Panc1 (cell line): ENCODE results near the gene SYAP1. TPM values are rescaled to one million over a fixed set of nuclear protein-coding genes. Genes with fewer than 3 reads are reported as not detected.
A peak's percentile ranks its signal among the peaks of the same experiment; 100 is the strongest.

ENCODE experiments used
- ATAC-seq: fragments of 200-7000 bp; cut with Tn5 transposase; 2 replicates; pipeline ENCODE4 v1.9.1; 2020; ENCODE audit warnings: mild to moderate bottlenecking, moderate library complexity
- BruUV-seq: library from RNA; stranded (reverse); fragments of 400-500 nt; replicated peaks from 2 replicates; lab custom pipeline; 2021; lab: Mats Ljungman, UMichigan
- CTCF ChIA-PET: fragments of 300-600 bp; sonication (Branson Sonifier 250); formaldehyde crosslinking; loops from one replicate; lab custom pipeline; 2022; ENCODE audit warnings: antibody characterized with exemption; lab: Charles Lee
- POLR2A ChIA-PET: fragments of 300-600 bp; sonication (Branson Sonifier 250); formaldehyde crosslinking; loops from one replicate; lab custom pipeline; 2022; ENCODE audit warnings: antibody characterized with exemption; lab: Charles Lee
- DNase-seq: peaks from one replicate; pipeline ENCODE4 v3.0.0-alpha.2; 2010; ENCODE audit warnings: low read depth, low spot score
- H3K27ac ChIP-seq: 2 replicates; pipeline ENCODE4 v1.5.1; 2011; ENCODE audit warnings: mild to moderate bottlenecking, low read length, inconsistent platforms
- H3K27me3 ChIP-seq: fragments of 200-500 bp; sonication (Bioruptor generic); 2 replicates; pipeline ENCODE4 v1.6.0; 2014; ENCODE audit warnings: low read length, inconsistent platforms; ENCODE audit not compliant: control insufficient read depth, insufficient read depth
- H3K36me3 ChIP-seq: fragments of 200-500 bp; sonication (Bioruptor generic); 2 replicates; pipeline ENCODE4 v1.5.1; 2014; ENCODE audit warnings: inconsistent platforms, mild to moderate bottlenecking, low read length, moderate library complexity; ENCODE audit not compliant: control insufficient read depth, insufficient read depth
- H3K4me1 ChIP-seq: 2 replicates; pipeline ENCODE4 v1.5.1; 2011; ENCODE audit warnings: inconsistent platforms, mild to moderate bottlenecking, low read length, moderate library complexity; ENCODE audit not compliant: control insufficient read depth, insufficient read depth
- H3K4me3 ChIP-seq, 2 experiments: 2 replicates each; pipeline ENCODE4 v1.5.1; 2011 to 2012; ENCODE audit warnings: low read depth in 2 of 2, low read length in 2 of 2, mild to moderate bottlenecking in 2 of 2, inconsistent platforms in 1 of 2, moderate library complexity in 1 of 2
- H3K9me3 ChIP-seq: fragments of 200-500 bp; sonication (Bioruptor generic); 2 replicates; pipeline ENCODE4 v1.5.1; 2014; ENCODE audit warnings: low read depth, mild to moderate bottlenecking, inconsistent platforms, low read length, moderate library complexity; ENCODE audit not compliant: control insufficient read depth, insufficient read depth
- POLR2AphosphoS5 ChIP-seq: IDR thresholded peaks from 2 replicates; pipeline ENCODE4 v1.6.1; 2012; ENCODE audit warnings: mild to moderate bottlenecking, low read depth, low read length, moderate library complexity
- SIN3A ChIP-seq: IDR thresholded peaks from 2 replicates; pipeline ENCODE4 v1.6.1; 2012; ENCODE audit warnings: low read depth, mild to moderate bottlenecking, low read length, moderate library complexity, borderline replicate concordance; ENCODE audit not compliant: insufficient read depth
- TCF7L2 ChIP-seq: IDR thresholded peaks from 2 replicates; pipeline ENCODE4 v1.6.1; 2011; ENCODE audit warnings: mild to moderate bottlenecking, low read depth, low read length, inconsistent platforms
- in situ Hi-C: cut with HindIII; loops from 2 replicates; pipeline ENCODE4 v1.10.0; 2016; ENCODE audit warnings: low sequenced_read_pairs, low pct_unique_long_range_greater_than_20kb
- intact Hi-C: fragments of 100-400 bp; cut with micrococcal nuclease; formaldehyde crosslinking; loops from one replicate; pipeline ENCODE4 v1.10.0; 2022; ENCODE audit not compliant: unreplicated experiment
- total RNA-seq: library from RNA; stranded (reverse); gene quantifications from one replicate; pipeline ENCODE4 v1.2.1, GENCODE V29; 2021; ENCODE audit not compliant: unreplicated experiment
- TF ChIP-seq, protein P1 (sequence below): fragments of 450-650 bp; IDR thresholded peaks from 2 replicates; pipeline ENCODE4 v1.5.1; 2017; ENCODE audit warnings: mild to moderate bottlenecking
- TF ChIP-seq, protein P2 (sequence below), 2 experiments: IDR thresholded peaks; 2 replicates each; pipeline ENCODE4 v1.6.1; 2011 to 2012; ENCODE audit warnings: low read depth in 2 of 2, control low read depth in 1 of 2, low read length in 1 of 2, mild to moderate bottlenecking in 1 of 2, moderate library complexity in 1 of 2; ENCODE audit not compliant: insufficient read depth in 1 of 2

The SYAP1 gene
- total RNA-seq, 1 experiment from 2014 or later = 23.4 TPM

DNA sequence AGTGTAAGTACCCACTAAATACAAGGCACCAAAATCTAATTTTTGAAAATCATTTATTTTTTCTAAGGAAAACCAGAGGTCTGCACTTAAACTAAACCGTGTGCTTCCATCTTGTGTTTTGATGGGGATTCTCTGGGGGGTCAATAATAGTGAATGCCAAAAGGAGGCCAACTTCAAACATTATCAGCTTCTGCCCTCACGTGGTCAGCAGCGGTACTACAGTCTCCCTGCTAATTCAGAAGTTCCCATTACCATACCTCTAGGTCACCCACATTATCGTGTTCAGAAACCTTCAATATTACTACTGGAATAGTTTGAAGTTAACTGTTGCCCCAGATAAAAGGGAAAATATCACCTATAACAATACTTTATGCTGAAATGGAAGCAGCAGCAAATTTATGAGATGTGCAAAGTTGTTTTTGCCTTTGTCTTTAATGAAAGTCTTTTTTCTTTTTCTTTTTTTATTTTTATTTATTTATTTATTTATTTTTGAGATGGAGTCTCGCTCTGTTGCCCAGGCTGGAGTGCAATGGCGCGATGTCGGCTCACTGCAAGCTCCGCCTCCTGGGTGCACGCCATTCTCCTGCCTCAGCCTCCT is 24.2 kb upstream of the SYAP1 start:
- ChIA-PET CTCF (no interaction called here), POLR2A (no interaction called here)
- ATAC-seq (no peak), DNase-seq (peak; percentile 56)
- no TSS peak for BruUV-seq
- intact Hi-C loops (loop anchor here (10.0 kb wide), 1 partner anchor 570 kb away; the partner anchor contains the start of gene GRPR), in situ Hi-C loops (no loop called here)
- H3K36me3 ChIP-seq = no peaks in the 10 kb centered on the region
- TF ChIP-seq, protein P1, sequence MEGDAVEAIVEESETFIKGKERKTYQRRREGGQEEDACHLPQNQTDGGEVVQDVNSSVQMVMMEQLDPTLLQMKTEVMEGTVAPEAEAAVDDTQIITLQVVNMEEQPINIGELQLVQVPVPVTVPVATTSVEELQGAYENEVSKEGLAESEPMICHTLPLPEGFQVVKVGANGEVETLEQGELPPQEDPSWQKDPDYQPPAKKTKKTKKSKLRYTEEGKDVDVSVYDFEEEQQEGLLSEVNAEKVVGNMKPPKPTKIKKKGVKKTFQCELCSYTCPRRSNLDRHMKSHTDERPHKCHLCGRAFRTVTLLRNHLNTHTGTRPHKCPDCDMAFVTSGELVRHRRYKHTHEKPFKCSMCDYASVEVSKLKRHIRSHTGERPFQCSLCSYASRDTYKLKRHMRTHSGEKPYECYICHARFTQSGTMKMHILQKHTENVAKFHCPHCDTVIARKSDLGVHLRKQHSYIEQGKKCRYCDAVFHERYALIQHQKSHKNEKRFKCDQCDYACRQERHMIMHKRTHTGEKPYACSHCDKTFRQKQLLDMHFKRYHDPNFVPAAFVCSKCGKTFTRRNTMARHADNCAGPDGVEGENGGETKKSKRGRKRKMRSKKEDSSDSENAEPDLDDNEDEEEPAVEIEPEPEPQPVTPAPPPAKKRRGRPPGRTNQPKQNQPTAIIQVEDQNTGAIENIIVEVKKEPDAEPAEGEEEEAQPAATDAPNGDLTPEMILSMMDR = peak; percentile 83
- TF ChIP-seq SIN3A = no peak
- H3K4me1 ChIP-seq = no peaks in the 10 kb centered on the region
- no peak overlapping the region for H3K4me3 ChIP-seq
- H3K27me3 ChIP-seq = no peaks in the 10 kb centered on the region
- no peak overlapping the region for H3K27ac ChIP-seq
- no peaks in the 10 kb centered on the region for H3K9me3 ChIP-seq

DNA sequence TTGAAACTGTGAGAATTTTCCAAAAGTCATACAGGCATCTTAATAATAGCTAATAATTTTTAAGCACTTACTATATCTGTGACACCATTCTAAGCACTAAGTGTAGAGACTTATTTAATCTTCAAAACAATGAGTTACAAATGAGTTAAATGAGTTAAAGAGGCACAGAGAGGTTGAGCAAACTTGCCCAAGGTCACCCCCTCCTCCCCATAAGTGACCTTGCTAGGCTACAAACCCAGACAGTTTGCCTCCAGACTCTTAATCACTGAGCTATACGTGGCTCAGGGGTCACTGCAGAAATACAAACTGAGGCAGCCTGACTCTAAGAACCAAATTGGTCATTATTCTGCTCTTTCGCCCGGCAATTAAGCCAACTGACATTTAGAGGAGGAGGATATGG is 22.5 kb upstream of the SYAP1 start:
- H3K27ac ChIP-seq = no peak overlapping the region
- no peaks in the 10 kb centered on the region for H3K27me3 ChIP-seq
- CTCF ChIA-PET = no interaction called here
- ATAC-seq (no peak), DNase-seq (no peak)
- TF ChIP-seq POLR2AphosphoS5 (no peak), TCF7L2 (no peak), SIN3A (no peak)
- TF ChIP-seq, protein P2, sequence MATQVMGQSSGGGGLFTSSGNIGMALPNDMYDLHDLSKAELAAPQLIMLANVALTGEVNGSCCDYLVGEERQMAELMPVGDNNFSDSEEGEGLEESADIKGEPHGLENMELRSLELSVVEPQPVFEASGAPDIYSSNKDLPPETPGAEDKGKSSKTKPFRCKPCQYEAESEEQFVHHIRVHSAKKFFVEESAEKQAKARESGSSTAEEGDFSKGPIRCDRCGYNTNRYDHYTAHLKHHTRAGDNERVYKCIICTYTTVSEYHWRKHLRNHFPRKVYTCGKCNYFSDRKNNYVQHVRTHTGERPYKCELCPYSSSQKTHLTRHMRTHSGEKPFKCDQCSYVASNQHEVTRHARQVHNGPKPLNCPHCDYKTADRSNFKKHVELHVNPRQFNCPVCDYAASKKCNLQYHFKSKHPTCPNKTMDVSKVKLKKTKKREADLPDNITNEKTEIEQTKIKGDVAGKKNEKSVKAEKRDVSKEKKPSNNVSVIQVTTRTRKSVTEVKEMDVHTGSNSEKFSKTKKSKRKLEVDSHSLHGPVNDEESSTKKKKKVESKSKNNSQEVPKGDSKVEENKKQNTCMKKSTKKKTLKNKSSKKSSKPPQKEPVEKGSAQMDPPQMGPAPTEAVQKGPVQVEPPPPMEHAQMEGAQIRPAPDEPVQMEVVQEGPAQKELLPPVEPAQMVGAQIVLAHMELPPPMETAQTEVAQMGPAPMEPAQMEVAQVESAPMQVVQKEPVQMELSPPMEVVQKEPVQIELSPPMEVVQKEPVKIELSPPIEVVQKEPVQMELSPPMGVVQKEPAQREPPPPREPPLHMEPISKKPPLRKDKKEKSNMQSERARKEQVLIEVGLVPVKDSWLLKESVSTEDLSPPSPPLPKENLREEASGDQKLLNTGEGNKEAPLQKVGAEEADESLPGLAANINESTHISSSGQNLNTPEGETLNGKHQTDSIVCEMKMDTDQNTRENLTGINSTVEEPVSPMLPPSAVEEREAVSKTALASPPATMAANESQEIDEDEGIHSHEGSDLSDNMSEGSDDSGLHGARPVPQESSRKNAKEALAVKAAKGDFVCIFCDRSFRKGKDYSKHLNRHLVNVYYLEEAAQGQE (IDR thresholded peaks at IDR 0.05; ENCODE audit: insufficient read depth in 1 of 2, low read depth in 2 of 2, low read length in 1 of 2) = no peak
- TF ChIP-seq, protein P1 = no peak
- H3K4me3 ChIP-seq = no peak overlapping the region
- H3K9me3 ChIP-seq = no peaks in the 10 kb centered on the region
- intact Hi-C loops = loop anchor here (10.0 kb wide), 1 partner anchor 572 kb away; the partner anchor contains the start of gene GRPR
- in situ Hi-C loops = no loop called here
- no peaks in the 10 kb centered on the region for H3K4me1 ChIP-seq
- POLR2A ChIA-PET = no interaction called here
- no TSS peak for BruUV-seq
- H3K36me3 ChIP-seq = no peaks in the 10 kb centered on the region
